Fibroblast of lung (primary cell): Measurements from ENCODE around the gene MRPL51.

Experiments
- CTCF ChIP-seq, 2 donors: IDR thresholded peaks in 1 of 2; conservative IDR thresholded peaks in 1 of 2; 1 replicate in 1 of 2; 2 replicates in 1 of 2; pipeline ENCODE4 v1.5.1; 2011 to 2012; ENCODE audit warnings: low read length in 2 of 2, control low read depth in 1 of 2, inconsistent platforms in 1 of 2, low read depth in 1 of 2, mild to moderate bottlenecking in 1 of 2
- EZH2 ChIP-seq: IDR thresholded peaks from 2 replicates; pipeline ENCODE4 v1.5.1; 2012; ENCODE audit warnings: low read length, control low read depth, mild to moderate bottlenecking; ENCODE audit errors: missing control alignments

- no peak for TF ChIP-seq EZH2
- no peak for TF ChIP-seq CTCF (conservative IDR thresholded peaks at IDR 0.05 in 1 of 2, IDR thresholded peaks at IDR 0.05 in 1 of 2; ENCODE audit: low read depth in 1 of 2, low read length in 2 of 2)
These were observed 20.6 kb downstream of the MRPL51 start for GRCh38 chr12:6472491-6472890.
